Neural cell (in vitro differentiated cells): Measurements from ENCODE around the gene MINK1. TPM values are rescaled to one million over a fixed set of nuclear protein-coding genes. Genes with fewer than 3 reads are reported as not detected.

Source experiments
- H2AFZ ChIP-seq: fragments of 200-600, 300-800 bp; sonication (generic), shearing (Covaris generic); 2 replicates; pipeline ENCODE4 v1.6.0; 2014; ENCODE audit warnings: low read depth, mild to moderate bottlenecking, antibody characterized with exemption, low read length, moderate library complexity
- H3F3A ChIP-seq: fragments of 200-600 bp; shearing (Covaris generic); 2 replicates; pipeline ENCODE4 v1.6.1; 2016; ENCODE audit warnings: mild to moderate bottlenecking, moderate library complexity, mixed read lengths, antibody characterized with exemption, low read length; ENCODE audit not compliant: insufficient read depth, poor library complexity, severe bottlenecking
- H3K27ac ChIP-seq: fragments of 200-600, 300-800 bp; sonication (generic), shearing (Covaris generic); 2 replicates; pipeline ENCODE4 v1.5.1; 2014; ENCODE audit warnings: mild to moderate bottlenecking, low read length, moderate library complexity
- H3K27me3 ChIP-seq: fragments of 300-800, 200-600 bp; sonication (generic), shearing (Covaris generic); 2 replicates; pipeline ENCODE4 v1.6.0; 2014; ENCODE audit warnings: mild to moderate bottlenecking, low read depth, low read length, moderate library complexity; ENCODE audit not compliant: insufficient read depth
- H3K36me3 ChIP-seq: fragments of 300-800, 200-600 bp; sonication (generic), shearing (Covaris generic); 2 replicates; pipeline ENCODE4 v1.5.1; 2014; ENCODE audit warnings: mild to moderate bottlenecking, antibody characterized with exemption, low read length, moderate library complexity; ENCODE audit not compliant: insufficient read depth
- H3K4me2 ChIP-seq: fragments of 300-800, 200-600 bp; sonication (generic), shearing (Covaris generic); 2 replicates; pipeline ENCODE4 v1.6.0; 2014; ENCODE audit warnings: mild to moderate bottlenecking, low read length
- H3K4me3 ChIP-seq: fragments of 300-800, 200-600 bp; sonication (generic), shearing (Covaris generic); 2 replicates; pipeline ENCODE4 v1.5.1; 2014; ENCODE audit warnings: mild to moderate bottlenecking, low read length, moderate library complexity
- H3K79me2 ChIP-seq: fragments of 200-600 bp; shearing (Covaris generic); replicated peaks from 2 replicates; pipeline ENCODE4 v1.6.0; 2014; ENCODE audit warnings: mild to moderate bottlenecking, low read length, moderate library complexity; ENCODE audit not compliant: insufficient read depth
- H3K9ac ChIP-seq: fragments of 300-800, 200-600 bp; sonication (generic), shearing (Covaris generic); 2 replicates; pipeline ENCODE4 v1.6.1; 2016; ENCODE audit warnings: mild to moderate bottlenecking, low read length, mixed read lengths
- H3K9me2 ChIP-seq: fragments of 200-600 bp; shearing (Covaris generic); 2 replicates; pipeline ENCODE4 v1.6.1; 2016; ENCODE audit warnings: mild to moderate bottlenecking, low read length, mixed read lengths; ENCODE audit not compliant: insufficient read depth
- H3K9me3 ChIP-seq: fragments of 200-600, 300-800 bp; sonication (generic), shearing (Covaris generic); 2 replicates; pipeline ENCODE4 v1.6.1; 2016; ENCODE audit warnings: mild to moderate bottlenecking, mixed run types, low read length, moderate library complexity, mixed read lengths
- H4K20me1 ChIP-seq: fragments of 200-600 bp; shearing (Covaris generic); 2 replicates; pipeline ENCODE4 v1.6.1; 2016; ENCODE audit warnings: mild to moderate bottlenecking, mixed run types; ENCODE audit not compliant: insufficient read depth
- CTCF ChIP-seq: fragments of 450-650 bp; IDR thresholded peaks from 2 replicates; pipeline ENCODE4 v1.5.1; 2014; ENCODE audit warnings: antibody characterized with exemption, mild to moderate bottlenecking, moderate library complexity; ENCODE audit not compliant: poor library complexity, severe bottlenecking
- EP300 ChIP-seq: fragments of 450-650 bp; conservative IDR thresholded peaks from 2 replicates; pipeline ENCODE4 v1.6.1; 2014; ENCODE audit warnings: antibody characterized with exemption, mild to moderate bottlenecking, moderate library complexity; ENCODE audit not compliant: poor library complexity, severe bottlenecking
- EZH2 ChIP-seq: fragments of 200-600, 300-800 bp; shearing (Covaris generic), sonication (generic); IDR thresholded peaks from 2 replicates; pipeline ENCODE4 v1.6.1; 2014; ENCODE audit warnings: antibody characterized with exemption, low read length, borderline replicate concordance, mild to moderate bottlenecking; ENCODE audit not compliant: insufficient read depth, poor library complexity, severe bottlenecking
- MXI1 ChIP-seq: fragments of 450-650 bp; conservative IDR thresholded peaks from 2 replicates; pipeline ENCODE4 v1.6.1; 2014; ENCODE audit warnings: antibody characterized with exemption, mild to moderate bottlenecking; ENCODE audit not compliant: poor library complexity, severe bottlenecking
- POLR2AphosphoS5 ChIP-seq: IDR thresholded peaks from 2 replicates; pipeline ENCODE4 v1.6.1; 2012
- RAD21 ChIP-seq: fragments of 450-650 bp; conservative IDR thresholded peaks from 2 replicates; pipeline ENCODE4 v1.6.1; 2014; ENCODE audit warnings: antibody characterized with exemption, mild to moderate bottlenecking, moderate library complexity
- REST ChIP-seq: IDR thresholded peaks from 2 replicates; pipeline ENCODE4 v1.6.1; 2012; ENCODE audit warnings: borderline replicate concordance
- SMC3 ChIP-seq: fragments of 450-650 bp; conservative IDR thresholded peaks from 2 replicates; pipeline ENCODE4 v1.6.1; 2014; ENCODE audit warnings: antibody characterized with exemption, mild to moderate bottlenecking, moderate library complexity; ENCODE audit not compliant: poor library complexity
- TAF1 ChIP-seq: IDR thresholded peaks from 2 replicates; pipeline ENCODE4 v1.6.1; 2012; ENCODE audit warnings: low read depth
- polyA plus RNA-seq: library from polyadenylated mRNA; depleted of rRNA; stranded (reverse); fragments of >200 nt; gene quantifications from 2 replicates; pipeline ENCODE4 v1.2.3, GENCODE V29; 2014

MINK1 gene
- polyA plus RNA-seq, 1 donor from 2014 or later: 38.1 TPM

- Histone ChIP-seq H3K4me2 (no peak overlapping the region), H3K9me3 (no peaks in the 10 kb centered on the region), H3K9ac (no peak overlapping the region), H3K27ac (no peak overlapping the region), H3K36me3 (no peaks in the 10 kb centered on the region), H2AFZ (no peak overlapping the region), H3K9me2 (no peaks in the 10 kb centered on the region), H3K27me3 (no peaks in the 10 kb centered on the region), H3K4me3 (no peak overlapping the region), H3F3A (no peaks in the 10 kb centered on the region), H4K20me1 (no peaks in the 10 kb centered on the region), H3K79me2 (no peaks in the 10 kb centered on the region)
- no peak for TF ChIP-seq CTCF
Observed at GRCh38 chr17:4919511-4920047, 86.4 kb downstream of the MINK1 start.

GRCh38 chr17:4920351-4921048 is 87.4 kb downstream of the MINK1 start:
- H2AFZ ChIP-seq: no peak overlapping the region
- H3K79me2 ChIP-seq: no peaks in the 10 kb centered on the region
- H4K20me1 ChIP-seq: no peaks in the 10 kb centered on the region
- no peaks in the 10 kb centered on the region for H3F3A ChIP-seq
- TF ChIP-seq CTCF: no peak
- TF ChIP-seq TAF1: no peak
- no peak for TF ChIP-seq SMC3
- TF ChIP-seq POLR2AphosphoS5: no peak
- TF ChIP-seq MXI1: no peak
- no peak for TF ChIP-seq REST
- no peak for TF ChIP-seq RAD21
- TF ChIP-seq EZH2: no peak
- no peak for TF ChIP-seq EP300
- H3K27ac ChIP-seq: no peak overlapping the region
- H3K9me2 ChIP-seq: no peaks in the 10 kb centered on the region
- H3K36me3 ChIP-seq: no peaks in the 10 kb centered on the region
- H3K9me3 ChIP-seq: no peaks in the 10 kb centered on the region
- no peaks in the 10 kb centered on the region for H3K27me3 ChIP-seq
- no peak overlapping the region for H3K9ac ChIP-seq
- no peak overlapping the region for H3K4me3 ChIP-seq
- no peak overlapping the region for H3K4me2 ChIP-seq
